ENCODE results near the gene DRAM1.

DNA sequence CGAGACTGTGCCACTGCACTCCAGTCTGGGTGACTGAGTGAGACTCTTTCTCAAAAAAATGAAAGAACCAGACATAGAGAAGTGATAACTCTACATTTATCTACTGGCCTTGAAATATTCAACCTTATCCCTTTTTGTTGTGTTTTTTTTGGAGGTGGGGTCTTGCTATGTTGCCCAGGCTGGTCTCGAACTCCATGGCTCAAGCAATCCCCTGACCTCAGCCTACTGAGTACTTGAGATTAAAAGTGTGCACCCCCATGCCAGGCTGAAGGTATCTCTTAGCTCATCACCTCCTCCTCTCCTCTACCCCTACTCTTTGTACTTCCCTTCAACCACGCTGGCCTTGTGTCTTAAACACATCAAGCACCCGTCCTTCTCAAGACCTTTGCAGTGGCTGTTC is 3.8 kb downstream of the DRAM1 start:
- TF ChIP-seq POLR2A (IDR thresholded peaks at IDR 0.05; ENCODE audit: low read depth, low read length) (no peak), POLR2AphosphoS5 (IDR thresholded peaks at IDR 0.05; ENCODE audit: low read depth, low read length) (0 out of 2 replicates have a peak, but pooled peaks have one; percentile 41)

All from GM12892 (cell line).